Measurements from ENCODE around the gene KLHL11. TPM values are rescaled to one million over a fixed set of nuclear protein-coding genes. Genes with fewer than 3 reads are reported as not detected.

The KLHL11 gene
- total RNA-seq, 1 experiment from 2014 or later, result 16.8 TPM

- no peaks in the 10 kb centered on the region; the same call in 1 of the 2 replicates for H3K4me1 ChIP-seq (ENCODE audit: insufficient read depth, low read length)
- no peak overlapping the region for H4K8ac ChIP-seq (replicated peaks; ENCODE audit: insufficient read length, low read depth, low read length)
- H3K4me2 ChIP-seq (ENCODE audit: insufficient read depth, insufficient read length, low read length), result no peak overlapping the region
- no peak overlapping the region for H3K23ac ChIP-seq (ENCODE audit: insufficient read length, low read depth, low read length)
- no peak overlapping the region for H2AK5ac ChIP-seq (ENCODE audit: insufficient read length, low read length)
- H4K91ac ChIP-seq (ENCODE audit: insufficient read length, low read depth, low read length), result no peak overlapping the region
- H2BK12ac ChIP-seq (ENCODE audit: insufficient read length, low read depth, low read length), result no peak overlapping the region
- Mint-ChIP-seq H3K27me3 (ENCODE audit: low read depth) (no peaks in the 10 kb centered on the region), H3K4me1 (peaks cover 34 to 40% of the 10 kb centered on the region in 2 experiments), H3K36me3 (ENCODE audit: insufficient read depth in 1 of 3, low read depth in 3 of 3) (peaks cover 53 to 65% (median 55%) of the 10 kb centered on the region in 3 experiments; a peak in 6 of 7 replicates), H3K4me3 (no peak overlapping the region; a peak in 1 of 5 replicates), H3K27ac (peak overlapping the region; percentile 42 to 89 (median 46); a peak in 6 of 7 replicates), H3K9me3 (no peaks in the 10 kb centered on the region)
- H3K14ac ChIP-seq (ENCODE audit: insufficient read depth, low read length), result no peak overlapping the region
- H2BK15ac ChIP-seq (ENCODE audit: low read depth, low read length), result no peak overlapping the region
- no peak overlapping the region for H4K5ac ChIP-seq (ENCODE audit: insufficient read length, low read depth, low read length)
- H3K79me2 ChIP-seq (ENCODE audit: insufficient read depth, low read length), result peaks cover 53% of the 10 kb centered on the region
- no peak for DNase-seq
- peak; percentile 36; the same call in 2 of the 3 replicates for TF ChIP-seq CTCF (conservative IDR thresholded peaks at IDR 0.05)
- H3K79me1 ChIP-seq (ENCODE audit: insufficient read depth, low read depth, low read length, poor library complexity, severe bottlenecking), result peaks cover 13% of the 10 kb centered on the region
- no peak overlapping the region for H2BK120ac ChIP-seq (ENCODE audit: low read depth, low read length, poor library complexity, severe bottlenecking)
- H3K18ac ChIP-seq (ENCODE audit: insufficient read length, low read depth, low read length), result no peak overlapping the region
- WGBS (ENCODE audit: extremely low coverage, insufficient read length, low lambda C conversion rate), result no CpG with 5 or more reads among the region's 4 CpGs
- no peaks in the 10 kb centered on the region for H3K9me3 ChIP-seq (ENCODE audit: control insufficient read depth, low read depth, low read length)
- H3K23me2 ChIP-seq (ENCODE audit: insufficient read length, low read depth, low read length, poor library complexity, severe bottlenecking), result peaks cover 4% of the 10 kb centered on the region
- no peak overlapping the region for H2BK5ac ChIP-seq (ENCODE audit: insufficient read length, low read length)
- H3T11ph ChIP-seq (ENCODE audit: low read length), result no peak overlapping the region
- no peak overlapping the region for H2BK20ac ChIP-seq (ENCODE audit: low read depth, low read length, poor library complexity, severe bottlenecking)
- no peak overlapping the region for H3K4ac ChIP-seq (ENCODE audit: low read depth, low read length)
- no peak overlapping the region for H3K27ac ChIP-seq (ENCODE audit: insufficient read length, low read depth, low read length)
- peaks cover 11% of the 10 kb centered on the region for H4K20me1 ChIP-seq (ENCODE audit: control insufficient read depth, insufficient read depth, insufficient read length)
- H3K56ac ChIP-seq (ENCODE audit: insufficient read length, low read depth, low read length), result no peak overlapping the region
- H3K27me3 ChIP-seq (ENCODE audit: insufficient read depth, low read length), result no peaks in the 10 kb centered on the region
- no peak overlapping the region for H3K9ac ChIP-seq (ENCODE audit: extremely low read depth, insufficient read length, low read length)
- H2AFZ ChIP-seq (ENCODE audit: low read length), result no peak overlapping the region
Observed at GRCh38 chr17:41913798-41914197, 48.6 kb upstream of the KLHL11 start.
